ENCODE results near the gene EPHA7. TPM values are rescaled to one million over a fixed set of nuclear protein-coding genes. Genes with fewer than 3 reads are reported as not detected.

EPHA7 gene
- total RNA-seq, 1 donor from 2014 or later: 80.7 TPM

DNA sequence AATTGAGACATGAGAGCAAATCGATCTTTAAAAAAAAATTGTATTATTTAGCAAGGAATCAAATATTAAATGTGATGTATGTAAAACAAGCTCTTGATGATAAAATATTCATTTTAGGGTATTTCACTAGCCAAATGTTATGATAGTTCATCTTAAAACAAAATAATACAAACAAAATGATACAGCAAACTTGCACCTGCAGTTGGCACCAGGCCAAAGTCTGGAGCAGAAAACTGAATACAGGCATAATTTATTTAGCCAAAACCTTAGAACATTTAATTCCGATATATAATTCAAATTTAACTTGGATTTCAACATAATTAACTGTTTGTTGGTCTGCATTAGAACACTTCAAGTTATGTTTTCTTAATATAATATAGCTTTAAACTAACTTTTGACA is 60.9 kb downstream of the EPHA7 start:
- no peaks in the 10 kb centered on the region for H3K27me3 ChIP-seq
- no peak overlapping the region for H3K4me3 Mint-ChIP-seq
- H3K36me3 Mint-ChIP-seq: peaks cover 39% of the 10 kb centered on the region
- no peak overlapping the region for H3K4me3 ChIP-seq
- no peak for DNase-seq (ENCODE audit: low spot score)
- no peaks in the 10 kb centered on the region for H3F3A ChIP-seq (ENCODE audit: low read depth)
- no peak overlapping the region for H3K9ac ChIP-seq
- H3K79me2 ChIP-seq (ENCODE audit: low read depth): peaks cover 32% of the 10 kb centered on the region
- H4K20me1 ChIP-seq (ENCODE audit: low read depth): no peaks in the 10 kb centered on the region
- H3K27ac ChIP-seq: no peak overlapping the region
- peaks cover 2% of the 10 kb centered on the region for H3K27me3 Mint-ChIP-seq (ENCODE audit: insufficient read depth, low read depth)
- no peak for TF ChIP-seq EZH2 (IDR thresholded peaks at IDR 0.05)
- no peak for TF ChIP-seq EZH2phosphoT487 (IDR thresholded peaks at IDR 0.05)
- H2AFZ ChIP-seq (replicated peaks): no peak overlapping the region
- peaks cover 22% of the 10 kb centered on the region for H3K36me3 ChIP-seq
- H3K9me3 ChIP-seq (ENCODE audit: low read depth): no peaks in the 10 kb centered on the region
- H3K27ac Mint-ChIP-seq: no peak overlapping the region
- H3K4me1 ChIP-seq: no peaks in the 10 kb centered on the region
- H3K4me2 ChIP-seq: no peak overlapping the region
- H3K4me1 Mint-ChIP-seq: no peaks in the 10 kb centered on the region
- no peaks in the 10 kb centered on the region for H3K9me3 Mint-ChIP-seq

DNA sequence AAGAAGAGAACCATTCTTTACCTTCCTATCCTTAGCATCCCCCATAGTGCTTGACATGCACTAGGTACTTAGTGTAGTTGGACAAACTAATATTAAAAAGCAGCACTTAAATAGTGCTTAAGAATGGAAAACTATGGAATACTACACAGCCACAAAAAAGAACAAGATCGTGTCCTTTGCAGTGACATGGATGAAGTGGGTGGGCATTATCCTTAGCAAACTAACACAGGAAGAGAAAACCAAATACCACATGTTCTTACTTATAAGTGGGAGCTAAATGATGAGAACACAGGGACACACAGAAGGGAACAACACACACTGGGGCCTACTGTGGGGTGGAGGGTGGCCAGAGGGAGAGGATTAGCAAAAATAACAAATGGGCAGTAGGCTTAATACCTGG is 66.8 kb downstream of the EPHA7 start:
- peaks cover 48% of the 10 kb centered on the region for H3K36me3 Mint-ChIP-seq
- Histone ChIP-seq H4K20me1 (ENCODE audit: low read depth) (no peaks in the 10 kb centered on the region), H3K9me3 (ENCODE audit: low read depth) (no peaks in the 10 kb centered on the region), H3K4me1 (no peaks in the 10 kb centered on the region), H3K79me2 (ENCODE audit: low read depth) (peaks cover 18% of the 10 kb centered on the region), H3K36me3 (peaks cover 23% of the 10 kb centered on the region), H3K4me2 (no peak overlapping the region), H2AFZ (replicated peaks) (no peak overlapping the region), H3F3A (ENCODE audit: low read depth) (peaks cover 4% of the 10 kb centered on the region), H3K9ac (no peak overlapping the region), H3K4me3 (no peak overlapping the region), H3K27me3 (no peaks in the 10 kb centered on the region), H3K27ac (no peak overlapping the region)
- no peaks in the 10 kb centered on the region for H3K9me3 Mint-ChIP-seq
- no peaks in the 10 kb centered on the region for H3K4me1 Mint-ChIP-seq
- DNase-seq (ENCODE audit: low spot score): no peak
- TF ChIP-seq EZH2 (IDR thresholded peaks at IDR 0.05) (no peak), EZH2phosphoT487 (IDR thresholded peaks at IDR 0.05) (no peak)
- TF ChIP-seq, protein P1, sequence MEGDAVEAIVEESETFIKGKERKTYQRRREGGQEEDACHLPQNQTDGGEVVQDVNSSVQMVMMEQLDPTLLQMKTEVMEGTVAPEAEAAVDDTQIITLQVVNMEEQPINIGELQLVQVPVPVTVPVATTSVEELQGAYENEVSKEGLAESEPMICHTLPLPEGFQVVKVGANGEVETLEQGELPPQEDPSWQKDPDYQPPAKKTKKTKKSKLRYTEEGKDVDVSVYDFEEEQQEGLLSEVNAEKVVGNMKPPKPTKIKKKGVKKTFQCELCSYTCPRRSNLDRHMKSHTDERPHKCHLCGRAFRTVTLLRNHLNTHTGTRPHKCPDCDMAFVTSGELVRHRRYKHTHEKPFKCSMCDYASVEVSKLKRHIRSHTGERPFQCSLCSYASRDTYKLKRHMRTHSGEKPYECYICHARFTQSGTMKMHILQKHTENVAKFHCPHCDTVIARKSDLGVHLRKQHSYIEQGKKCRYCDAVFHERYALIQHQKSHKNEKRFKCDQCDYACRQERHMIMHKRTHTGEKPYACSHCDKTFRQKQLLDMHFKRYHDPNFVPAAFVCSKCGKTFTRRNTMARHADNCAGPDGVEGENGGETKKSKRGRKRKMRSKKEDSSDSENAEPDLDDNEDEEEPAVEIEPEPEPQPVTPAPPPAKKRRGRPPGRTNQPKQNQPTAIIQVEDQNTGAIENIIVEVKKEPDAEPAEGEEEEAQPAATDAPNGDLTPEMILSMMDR (IDR thresholded peaks at IDR 0.05): no peak
- no peak overlapping the region for H3K4me3 Mint-ChIP-seq
- H3K27me3 Mint-ChIP-seq (ENCODE audit: insufficient read depth, low read depth): peaks cover 2% of the 10 kb centered on the region
- no peak overlapping the region for H3K27ac Mint-ChIP-seq

DNA sequence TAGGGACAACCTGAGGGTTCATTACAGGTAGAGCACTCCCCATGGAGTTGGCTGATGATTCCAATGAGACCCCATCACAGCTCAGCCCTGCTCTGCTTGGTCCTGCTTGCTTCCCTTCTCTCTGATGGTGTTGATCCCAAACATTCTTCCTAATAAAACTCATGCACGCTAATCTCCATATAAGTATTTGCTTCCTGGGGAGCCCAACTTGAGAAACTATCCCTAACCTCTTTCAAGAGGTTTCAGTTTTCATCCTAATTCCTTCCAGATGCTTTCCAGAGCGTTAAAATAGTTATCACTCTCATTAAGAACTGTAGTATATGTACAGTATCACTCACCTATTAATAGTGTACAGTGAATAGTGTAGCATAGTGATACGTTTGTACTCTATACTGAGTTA is 68.1 kb downstream of the EPHA7 start:
- Mint-ChIP-seq H3K27ac (no peak overlapping the region), H3K9me3 (no peaks in the 10 kb centered on the region), H3K36me3 (peaks cover 42% of the 10 kb centered on the region), H3K4me1 (no peaks in the 10 kb centered on the region), H3K4me3 (no peak overlapping the region), H3K27me3 (ENCODE audit: insufficient read depth, low read depth) (peaks cover under 1% of the 10 kb centered on the region)
- Histone ChIP-seq H3F3A (ENCODE audit: low read depth) (peaks cover 4% of the 10 kb centered on the region), H2AFZ (replicated peaks) (no peak overlapping the region), H3K4me1 (no peaks in the 10 kb centered on the region), H3K27me3 (no peaks in the 10 kb centered on the region), H3K9me3 (ENCODE audit: low read depth) (no peaks in the 10 kb centered on the region), H3K36me3 (peaks cover 15% of the 10 kb centered on the region), H4K20me1 (ENCODE audit: low read depth) (no peaks in the 10 kb centered on the region), H3K79me2 (ENCODE audit: low read depth) (peaks cover 18% of the 10 kb centered on the region), H3K4me3 (no peak overlapping the region), H3K27ac (peak overlapping the region; percentile 40), H3K4me2 (no peak overlapping the region), H3K9ac (no peak overlapping the region)
- TF ChIP-seq EZH2phosphoT487 (IDR thresholded peaks at IDR 0.05) (no peak), EZH2 (IDR thresholded peaks at IDR 0.05) (no peak)
- TF ChIP-seq, protein P1 (IDR thresholded peaks at IDR 0.05): no peak
- DNase-seq (ENCODE audit: low spot score): no peak

DNA sequence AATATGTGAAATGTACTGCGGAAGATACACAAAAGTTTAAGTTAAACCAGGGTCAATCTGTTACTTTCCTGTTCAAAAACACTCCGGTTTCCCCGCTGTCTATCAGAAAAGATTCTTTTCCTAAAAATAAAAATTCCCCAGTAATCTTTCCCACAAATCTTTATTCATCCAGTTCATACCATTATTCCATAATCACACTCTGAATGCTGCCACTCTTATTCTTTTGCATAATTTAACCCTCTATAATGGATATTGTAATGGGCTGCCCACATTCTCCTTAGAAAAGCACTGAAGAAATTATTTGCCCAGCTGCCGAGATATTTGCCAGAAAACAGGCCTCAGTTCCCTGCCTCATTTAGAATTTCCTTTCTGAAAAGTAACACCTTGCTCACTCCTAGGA is 68.6 kb downstream of the EPHA7 start:
- H3K4me1 Mint-ChIP-seq: no peaks in the 10 kb centered on the region
- no peak overlapping the region for H3K27ac Mint-ChIP-seq
- TF ChIP-seq, protein P1 (IDR thresholded peaks at IDR 0.05): no peak
- TF ChIP-seq EZH2 (IDR thresholded peaks at IDR 0.05) (no peak), EZH2phosphoT487 (IDR thresholded peaks at IDR 0.05) (no peak)
- Histone ChIP-seq H2AFZ (replicated peaks) (no peak overlapping the region), H3K4me3 (no peak overlapping the region), H3K36me3 (peaks cover 14% of the 10 kb centered on the region), H3F3A (ENCODE audit: low read depth) (peaks cover 4% of the 10 kb centered on the region), H3K9ac (no peak overlapping the region), H3K27ac (peak overlapping the region; percentile 40), H3K9me3 (ENCODE audit: low read depth) (no peaks in the 10 kb centered on the region), H3K4me1 (no peaks in the 10 kb centered on the region), H4K20me1 (ENCODE audit: low read depth) (no peaks in the 10 kb centered on the region), H3K27me3 (no peaks in the 10 kb centered on the region), H3K79me2 (ENCODE audit: low read depth) (peaks cover 18% of the 10 kb centered on the region), H3K4me2 (no peak overlapping the region)
- no peak for DNase-seq (ENCODE audit: low spot score)
- no peaks in the 10 kb centered on the region for H3K27me3 Mint-ChIP-seq (ENCODE audit: insufficient read depth, low read depth)
- peaks cover 41% of the 10 kb centered on the region for H3K36me3 Mint-ChIP-seq
- no peaks in the 10 kb centered on the region for H3K9me3 Mint-ChIP-seq
- H3K4me3 Mint-ChIP-seq: no peak overlapping the region

Data from neural progenitor cell (in vitro differentiated cells).